ENCODE data around the gene TP53I11. TPM values are rescaled to one million over a fixed set of nuclear protein-coding genes. Genes with fewer than 3 reads are reported as not detected.
A peak's percentile ranks its signal among the peaks of the same experiment; 100 is the strongest.

Gene TP53I11
- total RNA-seq, 4 donors from 2014 or later: 19.8 to 110 (median 40.8) TPM

DNA sequence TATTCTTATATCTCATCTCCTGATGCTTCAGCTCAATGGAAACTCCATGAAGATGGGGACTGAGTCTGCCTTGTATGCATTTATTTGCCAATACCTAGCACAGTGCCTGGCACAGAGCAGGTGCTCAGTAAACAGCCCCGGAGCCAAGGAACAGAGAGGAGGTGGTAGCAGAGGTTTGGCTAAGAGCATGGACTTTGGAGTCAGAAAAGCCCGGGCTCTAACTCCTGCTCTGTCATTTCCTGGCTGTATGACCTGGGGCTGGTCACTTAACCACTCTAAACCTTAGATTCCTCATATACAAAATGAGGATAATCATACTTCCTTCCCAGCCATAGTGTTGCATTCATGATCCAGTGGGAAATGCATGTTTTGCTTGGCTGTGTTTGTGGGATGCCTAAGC is 36.6 kb downstream of the TP53I11 start:
- no peak for TF ChIP-seq POLR2A (IDR thresholded peaks at IDR 0.05)
- TF ChIP-seq, protein P1, sequence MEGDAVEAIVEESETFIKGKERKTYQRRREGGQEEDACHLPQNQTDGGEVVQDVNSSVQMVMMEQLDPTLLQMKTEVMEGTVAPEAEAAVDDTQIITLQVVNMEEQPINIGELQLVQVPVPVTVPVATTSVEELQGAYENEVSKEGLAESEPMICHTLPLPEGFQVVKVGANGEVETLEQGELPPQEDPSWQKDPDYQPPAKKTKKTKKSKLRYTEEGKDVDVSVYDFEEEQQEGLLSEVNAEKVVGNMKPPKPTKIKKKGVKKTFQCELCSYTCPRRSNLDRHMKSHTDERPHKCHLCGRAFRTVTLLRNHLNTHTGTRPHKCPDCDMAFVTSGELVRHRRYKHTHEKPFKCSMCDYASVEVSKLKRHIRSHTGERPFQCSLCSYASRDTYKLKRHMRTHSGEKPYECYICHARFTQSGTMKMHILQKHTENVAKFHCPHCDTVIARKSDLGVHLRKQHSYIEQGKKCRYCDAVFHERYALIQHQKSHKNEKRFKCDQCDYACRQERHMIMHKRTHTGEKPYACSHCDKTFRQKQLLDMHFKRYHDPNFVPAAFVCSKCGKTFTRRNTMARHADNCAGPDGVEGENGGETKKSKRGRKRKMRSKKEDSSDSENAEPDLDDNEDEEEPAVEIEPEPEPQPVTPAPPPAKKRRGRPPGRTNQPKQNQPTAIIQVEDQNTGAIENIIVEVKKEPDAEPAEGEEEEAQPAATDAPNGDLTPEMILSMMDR (IDR thresholded peaks at IDR 0.05): no peak
- no peak for TF ChIP-seq POLR2AphosphoS5 (IDR thresholded peaks at IDR 0.05)
- no peak for TF ChIP-seq EP300 (IDR thresholded peaks at IDR 0.05)
- no peak overlapping the region for H3K27ac ChIP-seq
- 63% methylated on average over 1 of the region's 2 CpGs; no CpG with 5 or more reads in 1 of the 2 donors for WGBS, 2 donors (ENCODE audit: low coverage in 1 of 2)
- H3K27me3 ChIP-seq: no peaks in the 10 kb centered on the region
- peaks cover 0 to 73% of the 10 kb centered on the region in 2 donors for H3K36me3 ChIP-seq
- ATAC-seq: no peak
- no peak overlapping the region for H3K4me3 ChIP-seq
- no peaks in the 10 kb centered on the region for H3K9me3 ChIP-seq
- H3K4me1 ChIP-seq: peaks cover 0 to 22% (median 11%) of the 10 kb centered on the region in 3 donors

DNA sequence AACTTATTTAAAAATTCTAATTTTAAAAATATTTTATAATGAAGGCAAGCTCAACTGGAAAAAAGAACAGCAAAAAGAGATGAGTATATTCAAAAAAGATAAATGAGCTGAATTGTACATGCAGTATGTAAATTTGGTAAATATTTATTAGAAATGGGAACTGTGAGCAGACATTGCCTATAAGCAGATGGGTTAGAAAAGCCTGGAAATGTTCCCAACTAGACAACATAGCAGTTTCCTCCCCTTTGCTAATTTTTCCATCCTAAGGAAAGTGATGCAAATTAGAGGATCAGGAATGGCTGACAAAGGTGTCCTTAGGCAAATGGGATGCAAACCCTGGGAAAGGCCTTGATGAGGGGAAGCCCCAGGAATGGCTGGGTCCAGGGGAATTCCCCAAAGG is 37.2 kb downstream of the TP53I11 start:
- no peaks in the 10 kb centered on the region for H3K27me3 ChIP-seq
- peaks cover 0 to 22% (median 11%) of the 10 kb centered on the region in 3 donors for H3K4me1 ChIP-seq
- H3K36me3 ChIP-seq: peaks cover 0 to 67% of the 10 kb centered on the region in 2 donors

DNA sequence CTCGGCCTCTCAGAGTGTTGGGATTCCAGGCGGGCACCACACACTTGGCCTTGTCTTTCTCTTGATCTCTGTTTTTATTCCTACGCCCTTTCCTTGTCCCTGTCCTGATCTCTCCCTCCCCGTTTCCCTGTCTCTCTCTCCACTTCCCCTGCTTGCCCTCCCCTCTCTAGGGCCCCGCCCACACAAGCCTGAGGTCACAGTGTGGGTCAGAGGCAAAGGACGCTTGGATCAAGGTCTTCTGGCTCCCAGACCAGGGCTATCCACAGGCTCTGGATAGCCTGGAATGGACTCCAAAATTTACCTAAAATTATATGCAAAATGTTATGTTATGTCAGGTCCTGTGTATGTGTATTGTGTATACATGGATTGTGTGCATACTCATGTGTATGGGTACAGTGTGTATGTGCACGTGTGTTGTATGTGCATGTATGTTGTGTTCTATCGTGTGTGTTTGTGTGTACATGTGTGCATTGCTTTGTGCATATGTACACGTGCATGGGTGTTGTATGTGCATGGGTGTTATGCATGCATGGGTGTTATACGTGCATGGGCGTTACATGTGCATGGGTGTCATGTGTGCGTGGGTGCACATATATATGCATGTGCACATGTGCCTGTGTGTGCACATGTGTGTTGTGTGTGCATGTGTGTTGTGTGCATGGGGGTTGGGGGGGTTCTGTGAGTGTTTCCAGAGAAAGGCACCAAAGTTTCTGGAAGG is 38.3 kb downstream of the TP53I11 start:
- TF ChIP-seq, protein P1 (IDR thresholded peaks at IDR 0.05): no peak
- TF ChIP-seq POLR2A (IDR thresholded peaks at IDR 0.05): no peak
- TF ChIP-seq POLR2AphosphoS5 (IDR thresholded peaks at IDR 0.05): no peak
- no peak for TF ChIP-seq EP300 (IDR thresholded peaks at IDR 0.05)
- Histone ChIP-seq H3K27me3 (no peaks in the 10 kb centered on the region), H3K27ac (no peak overlapping the region), H3K4me1 (peaks cover 0 to 22% (median 11%) of the 10 kb centered on the region in 3 donors), H3K36me3 (peaks cover 0 to 56% of the 10 kb centered on the region in 2 donors), H3K9me3 (no peaks in the 10 kb centered on the region), H3K4me3 (no peak overlapping the region)
- WGBS, 2 donors (ENCODE audit: low coverage in 1 of 2): 41 to 60% methylated on average over 6 to 12 of the region's 12 CpGs
- ATAC-seq: no peak

More for the DNA sequence above, 37.2 kb downstream of the TP53I11 start:
- Histone ChIP-seq H3K4me3 (no peak overlapping the region), H3K9me3 (no peaks in the 10 kb centered on the region), H3K27ac (no peak overlapping the region)
- TF ChIP-seq, protein P1 (IDR thresholded peaks at IDR 0.05): no peak
- no peak for TF ChIP-seq POLR2A (IDR thresholded peaks at IDR 0.05)
- no peak for TF ChIP-seq POLR2AphosphoS5 (IDR thresholded peaks at IDR 0.05)
- no peak for TF ChIP-seq EP300 (IDR thresholded peaks at IDR 0.05)
- no peak for ATAC-seq

DNA sequence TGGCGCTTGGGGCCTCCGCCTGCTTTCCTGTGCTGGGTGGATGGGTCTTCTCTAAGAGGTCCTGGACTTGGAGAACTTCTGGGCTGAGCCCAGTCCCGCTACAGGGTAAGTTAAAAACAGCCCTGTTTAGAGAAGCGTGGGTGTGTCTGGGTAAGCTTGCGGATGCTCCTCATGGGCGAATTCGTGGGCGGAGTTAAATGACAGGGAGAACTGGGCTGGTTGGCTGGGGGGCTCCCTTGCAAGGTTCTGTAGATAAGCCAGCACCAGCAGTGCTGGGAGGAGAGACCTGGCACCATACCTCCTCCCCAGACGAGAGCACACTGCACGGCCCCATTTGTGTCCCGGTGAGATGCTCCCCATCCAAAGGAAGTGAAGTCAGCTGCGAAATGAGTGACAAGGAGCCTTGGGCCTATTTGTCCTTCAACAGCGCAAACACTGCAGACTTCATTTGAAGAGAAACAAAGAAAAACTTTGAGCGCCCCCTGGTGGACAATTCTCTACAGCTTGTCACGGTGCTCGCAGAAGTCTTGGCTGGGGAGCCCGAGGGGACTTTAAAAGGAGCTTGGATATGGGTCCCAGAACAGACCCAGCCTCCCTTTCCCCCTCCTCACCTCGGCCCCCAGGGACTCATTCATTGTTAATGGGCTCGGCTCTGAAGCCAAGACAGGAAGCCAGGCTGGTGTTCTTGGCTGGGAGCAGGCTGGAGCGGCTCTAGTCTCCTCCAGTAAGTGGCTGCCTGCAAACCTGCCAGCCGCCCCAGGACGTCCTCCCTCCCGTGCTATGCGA is 39.5 kb downstream of the TP53I11 start:
- Histone ChIP-seq H3K4me3 (no peak overlapping the region), H3K27ac (peak overlapping the region in 2 of 4 donors; percentile 38 to 39)
- peak; percentile 81 for ATAC-seq

More for the DNA sequence above, 39.5 kb downstream of the TP53I11 start:
- Histone ChIP-seq H3K27me3 (no peaks in the 10 kb centered on the region), H3K9me3 (no peaks in the 10 kb centered on the region), H3K36me3 (peaks cover 0 to 56% of the 10 kb centered on the region in 2 donors), H3K4me1 (peaks cover 0 to 24% (median 11%) of the 10 kb centered on the region in 3 donors)
- TF ChIP-seq EP300 (IDR thresholded peaks at IDR 0.05): no peak
- TF ChIP-seq, protein P1 (IDR thresholded peaks at IDR 0.05): peak in 3 of 4 experiments; percentile 83 to 91 (median 89)
- 0 to 1% methylated on average over 7 to 11 of the region's 24 CpGs for WGBS, 2 donors (ENCODE audit: low coverage in 1 of 2)

All from gastroesophageal sphincter (tissue), 4 donors.